ENCODE data around the gene GALNT16.

The GALNT16 gene

GRCh38 chr14:69344171-69344570 lies 84.2 kb downstream of the GALNT16 start:
- no peaks in the 10 kb centered on the region for H3K4me1 Mint-ChIP-seq
- H3K27ac Mint-ChIP-seq, result no peak overlapping the region
- no peaks in the 10 kb centered on the region for H3K9me3 Mint-ChIP-seq
- no peaks in the 10 kb centered on the region for H3K36me3 Mint-ChIP-seq (ENCODE audit: low read depth)
- H3K4me3 Mint-ChIP-seq, result no peak overlapping the region
- ATAC-seq (no peak), DNase-seq (no peak)
- peaks cover 6% of the 10 kb centered on the region for H3K27me3 Mint-ChIP-seq

- H3K9me3 Mint-ChIP-seq, result no peaks in the 10 kb centered on the region
- peaks cover 6% of the 10 kb centered on the region for H3K27me3 Mint-ChIP-seq
- H3K36me3 Mint-ChIP-seq (ENCODE audit: low read depth), result no peaks in the 10 kb centered on the region
- no peak for ATAC-seq
- no peak for DNase-seq
- no peaks in the 10 kb centered on the region for H3K4me1 Mint-ChIP-seq
- no peak overlapping the region for H3K4me3 Mint-ChIP-seq
- H3K27ac Mint-ChIP-seq, result no peak overlapping the region
Observed at GRCh38 chr14:69345402-69345801, 85.4 kb downstream of the GALNT16 start.

GRCh38 chr14:69346710-69347109 lies 86.8 kb downstream of the GALNT16 start:
- H3K4me1 Mint-ChIP-seq, result no peaks in the 10 kb centered on the region
- H3K9me3 Mint-ChIP-seq, result no peaks in the 10 kb centered on the region
- H3K27ac Mint-ChIP-seq, result no peak overlapping the region
- H3K27me3 Mint-ChIP-seq, result peaks cover 3% of the 10 kb centered on the region
- H3K4me3 Mint-ChIP-seq, result no peak overlapping the region
- H3K36me3 Mint-ChIP-seq (ENCODE audit: low read depth), result no peaks in the 10 kb centered on the region
- ATAC-seq (no peak), DNase-seq (peak; percentile 29)

- Mint-ChIP-seq H3K9me3 (no peaks in the 10 kb centered on the region), H3K27me3 (peaks cover 3% of the 10 kb centered on the region), H3K36me3 (ENCODE audit: low read depth) (no peaks in the 10 kb centered on the region), H3K4me3 (no peak overlapping the region), H3K4me1 (peaks cover 6% of the 10 kb centered on the region), H3K27ac (no peak overlapping the region)
- ATAC-seq (no peak), DNase-seq (no peak)
Observed at GRCh38 chr14:69349091-69349777, 89.3 kb downstream of the GALNT16 start.

GRCh38 chr14:69350892-69351291 lies 90.9 kb downstream of the GALNT16 start:
- Mint-ChIP-seq H3K27me3 (peaks cover 5% of the 10 kb centered on the region), H3K4me3 (no peak overlapping the region), H3K9me3 (no peaks in the 10 kb centered on the region), H3K27ac (no peak overlapping the region), H3K4me1 (peaks cover 17% of the 10 kb centered on the region), H3K36me3 (ENCODE audit: low read depth) (no peaks in the 10 kb centered on the region)
- DNase-seq, result no peak
- no peak for ATAC-seq

- no peak for DNase-seq
- no peak for ATAC-seq
- peaks cover 17% of the 10 kb centered on the region for H3K4me1 Mint-ChIP-seq
- H3K27me3 Mint-ChIP-seq, result peaks cover 5% of the 10 kb centered on the region
- no peak overlapping the region for H3K4me3 Mint-ChIP-seq
- no peaks in the 10 kb centered on the region for H3K9me3 Mint-ChIP-seq
- no peak overlapping the region for H3K27ac Mint-ChIP-seq
- no peaks in the 10 kb centered on the region for H3K36me3 Mint-ChIP-seq (ENCODE audit: low read depth)
Observed at GRCh38 chr14:69351385-69351784, 91.4 kb downstream of the GALNT16 start.

GRCh38 chr14:69351911-69352310 lies 92.0 kb downstream of the GALNT16 start:
- H3K27ac Mint-ChIP-seq, result no peak overlapping the region
- ATAC-seq, result no peak
- H3K36me3 Mint-ChIP-seq (ENCODE audit: low read depth), result no peaks in the 10 kb centered on the region
- H3K4me1 Mint-ChIP-seq, result peaks cover 17% of the 10 kb centered on the region
- peaks cover 5% of the 10 kb centered on the region for H3K27me3 Mint-ChIP-seq
- H3K4me3 Mint-ChIP-seq, result no peak overlapping the region
- no peak for DNase-seq
- no peaks in the 10 kb centered on the region for H3K9me3 Mint-ChIP-seq

- no peak overlapping the region for H3K4me3 Mint-ChIP-seq
- H3K27me3 Mint-ChIP-seq, result peaks cover 2% of the 10 kb centered on the region
- no peak overlapping the region for H3K27ac Mint-ChIP-seq
- no peaks in the 10 kb centered on the region for H3K36me3 Mint-ChIP-seq (ENCODE audit: low read depth)
- H3K4me1 Mint-ChIP-seq, result peaks cover 24% of the 10 kb centered on the region
- no peak for DNase-seq
- no peaks in the 10 kb centered on the region for H3K9me3 Mint-ChIP-seq
- no peak for ATAC-seq
Observed at GRCh38 chr14:69353168-69353567, 93.2 kb downstream of the GALNT16 start.

GRCh38 chr14:69354383-69355153 lies 94.6 kb downstream of the GALNT16 start:
- peak; percentile 72 for DNase-seq
- peak overlapping the region; percentile 76 for H3K27ac Mint-ChIP-seq
- no peaks in the 10 kb centered on the region for H3K9me3 Mint-ChIP-seq
- peak; percentile 50 for ATAC-seq
- H3K36me3 Mint-ChIP-seq (ENCODE audit: low read depth), result no peaks in the 10 kb centered on the region
- peaks cover 36% of the 10 kb centered on the region for H3K4me1 Mint-ChIP-seq
- peak overlapping the region; percentile 43 for H3K4me3 Mint-ChIP-seq
- H3K27me3 Mint-ChIP-seq, result peaks cover 5% of the 10 kb centered on the region

GRCh38 chr14:69355154-69355597 lies 95.2 kb downstream of the GALNT16 start:
- Mint-ChIP-seq H3K9me3 (no peaks in the 10 kb centered on the region), H3K4me1 (peaks cover 37% of the 10 kb centered on the region), H3K4me3 (no peak overlapping the region), H3K27ac (peak overlapping the region; percentile 76), H3K27me3 (peaks cover 7% of the 10 kb centered on the region), H3K36me3 (ENCODE audit: low read depth) (no peaks in the 10 kb centered on the region)
- DNase-seq (no peak), ATAC-seq (no peak)

GRCh38 chr14:69355607-69356281 lies 95.8 kb downstream of the GALNT16 start:
- Mint-ChIP-seq H3K9me3 (no peaks in the 10 kb centered on the region), H3K27ac (no peak overlapping the region), H3K4me1 (peaks cover 40% of the 10 kb centered on the region), H3K4me3 (no peak overlapping the region), H3K27me3 (peaks cover 10% of the 10 kb centered on the region), H3K36me3 (ENCODE audit: low read depth) (no peaks in the 10 kb centered on the region)
- ATAC-seq (no peak), DNase-seq (no peak)

GRCh38 chr14:69356903-69357543 lies 97.1 kb downstream of the GALNT16 start:
- Mint-ChIP-seq H3K36me3 (ENCODE audit: low read depth) (no peaks in the 10 kb centered on the region), H3K4me3 (no peak overlapping the region), H3K27ac (no peak overlapping the region), H3K4me1 (peaks cover 40% of the 10 kb centered on the region), H3K27me3 (peaks cover 10% of the 10 kb centered on the region), H3K9me3 (no peaks in the 10 kb centered on the region)
- DNase-seq (no peak), ATAC-seq (no peak)

GRCh38 chr14:69357544-69358200 lies 97.7 kb downstream of the GALNT16 start:
- Mint-ChIP-seq H3K36me3 (ENCODE audit: low read depth) (no peaks in the 10 kb centered on the region), H3K9me3 (no peaks in the 10 kb centered on the region), H3K27me3 (peaks cover 10% of the 10 kb centered on the region), H3K4me3 (no peak overlapping the region), H3K4me1 (peaks cover 40% of the 10 kb centered on the region), H3K27ac (no peak overlapping the region)
- no peak for ATAC-seq
- DNase-seq, result no peak

Data from activated naive CD8-positive, alpha-beta T cell treated with anti-CD3 and anti-CD28 coated beads, Interleukin-2, amount 50 U/mL, for 24 hours (primary cell).